Stimulated activated CD4-positive, alpha-beta T cell treated with anti-CD3 and anti-CD28 coated beads, Interleukin-12 subunit alpha, Interleukin-12 subunit beta, amount 100 ng/mL, for 24 hours (primary cell): Measurements from ENCODE around the gene OXCT2.
"Not testable (repeated sequence)": the region's sequence is repeated elsewhere in the genome, so short reads cannot be mapped to it uniquely, and the experiment has no call there.

Experiments used
- DNase-seq, 2 experiments: peaks; one replicate each; pipeline ENCODE4 v3.0.0-alpha.2; 2020; ENCODE audit warnings: low read depth in 2 of 2

OXCT2 gene

DNA sequence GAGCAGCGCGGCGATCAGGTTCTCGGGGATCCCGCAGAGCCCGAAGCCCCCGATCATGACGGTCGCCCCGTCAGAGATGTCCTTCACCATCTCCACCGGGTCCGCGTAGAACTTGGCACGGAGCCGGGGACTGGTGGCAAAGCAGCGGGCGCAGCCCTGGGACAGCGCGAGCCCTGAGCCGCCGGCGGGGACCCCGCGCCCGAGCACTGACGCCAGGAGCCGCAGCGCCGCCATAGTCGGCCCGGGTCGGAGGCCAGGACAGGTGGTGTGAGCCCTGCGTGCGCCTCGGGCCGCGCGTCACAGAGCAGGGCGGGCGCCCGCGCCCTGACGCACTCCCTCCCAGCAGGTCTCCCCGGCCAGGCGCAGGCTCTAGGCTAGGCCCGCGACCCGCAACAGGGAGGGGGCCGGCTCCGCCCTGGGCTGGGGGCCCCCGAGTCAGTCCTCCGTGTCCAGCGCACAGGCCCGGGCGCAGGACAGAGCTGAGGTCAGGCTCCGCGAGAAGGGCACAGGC lies at the start of gene OXCT2:
Gene OXCT2, minus strand, starts transcription at position 327 of the 511 bp plus-strand sequence. Its CDS starts 93 bp downstream, at position 234.
- not testable (repeated sequence) for DNase-seq

DNA sequence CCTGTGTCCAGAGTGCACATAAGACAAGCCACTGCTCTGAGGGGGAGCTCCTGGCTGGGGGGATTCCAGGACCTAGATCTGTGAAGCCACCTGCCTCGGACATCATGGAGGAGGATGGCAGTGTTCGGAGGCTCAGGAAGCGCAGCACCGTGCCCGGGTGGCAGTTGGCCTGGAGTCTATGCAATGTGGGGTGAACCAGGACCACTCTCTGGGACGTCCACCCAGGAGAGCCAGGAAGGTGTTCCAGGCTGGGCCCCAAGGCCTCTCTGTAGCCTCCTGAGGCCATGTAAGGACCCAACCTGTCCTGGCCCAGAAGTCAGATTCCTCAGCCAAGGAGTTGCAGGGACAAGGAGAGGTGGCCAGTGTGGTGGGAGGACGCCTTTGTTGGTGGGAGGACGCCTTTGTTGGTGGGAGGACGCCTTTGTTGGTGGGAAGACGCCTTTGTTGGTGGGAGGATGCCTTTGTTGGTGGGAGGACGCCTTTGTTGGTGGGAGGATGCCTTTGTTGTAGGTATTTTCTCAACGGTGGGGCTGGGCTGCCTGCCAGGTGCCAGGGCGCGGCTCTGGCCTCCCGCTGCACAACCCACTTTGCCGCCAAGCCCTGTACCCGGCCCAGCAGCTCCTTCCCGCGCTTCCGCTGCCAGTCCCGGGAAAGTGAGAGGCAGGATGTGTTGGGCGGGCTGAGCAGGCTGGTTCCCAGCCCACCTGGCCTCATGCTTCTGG lies 48.1 kb upstream of the OXCT2 start:
- DNase-seq, result no peak

DNA sequence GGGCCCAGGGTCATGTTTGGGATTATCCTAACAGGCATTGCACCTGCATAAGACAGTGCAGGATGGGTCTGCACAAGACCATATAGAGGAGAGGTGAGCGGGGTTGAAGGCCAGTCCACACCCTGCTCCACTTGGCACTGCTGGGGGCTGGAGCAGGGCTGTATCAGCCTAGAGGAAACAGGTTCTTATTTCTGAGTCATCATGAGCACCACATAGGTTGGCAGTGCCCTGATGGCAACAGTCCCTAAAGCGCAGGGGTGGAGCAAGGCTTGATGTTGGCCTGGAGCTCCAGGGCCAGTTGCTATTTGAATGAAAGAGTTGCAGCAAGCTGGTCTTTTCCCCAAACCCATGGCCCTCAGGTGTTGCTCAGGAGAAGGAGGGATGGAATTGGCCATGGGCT lies 47.3 kb upstream of the OXCT2 start:
- DNase-seq, result no peak

DNA sequence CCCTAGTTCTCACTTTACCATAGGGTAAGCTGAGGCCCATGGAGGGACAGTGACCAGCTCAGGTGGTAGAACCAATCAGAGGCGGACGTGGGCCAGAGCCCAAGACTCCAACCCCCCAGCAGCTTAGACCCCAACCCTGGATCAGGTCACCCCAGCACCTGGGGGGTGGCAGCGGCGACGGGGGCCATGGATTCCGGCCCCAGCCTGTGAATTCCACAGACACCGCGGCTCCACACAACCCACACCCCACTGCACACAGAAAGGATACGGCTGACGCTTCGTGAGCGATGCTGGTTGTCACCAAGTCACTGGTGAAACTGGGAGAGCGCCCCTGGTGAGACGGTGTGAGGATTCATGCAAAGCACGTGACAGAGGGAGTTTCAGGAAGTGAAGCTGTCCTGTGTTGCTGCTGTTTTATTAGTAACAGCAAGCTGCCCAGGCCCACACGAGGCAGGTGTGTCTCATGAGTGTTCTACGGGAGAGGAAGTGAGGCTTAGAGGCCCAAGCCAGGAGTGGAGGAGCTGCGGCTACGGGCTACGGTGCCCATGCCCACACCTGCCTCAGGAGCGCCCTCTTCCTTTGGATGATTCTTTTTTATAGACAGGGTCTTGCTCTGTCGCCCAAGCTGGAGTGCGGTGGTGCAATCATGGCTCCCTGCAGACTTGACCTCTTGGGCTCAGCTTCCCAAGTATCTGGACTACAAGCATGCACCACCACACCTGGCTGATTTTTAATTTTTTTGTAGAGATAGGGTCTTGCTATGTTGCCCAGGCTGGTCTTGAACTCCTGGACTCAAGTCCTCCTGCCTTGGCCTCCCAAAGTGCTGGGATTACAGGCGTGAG lies 46.2 kb upstream of the OXCT2 start:
- DNase-seq, result peak in 1 of 2 experiments; percentile 43

DNA sequence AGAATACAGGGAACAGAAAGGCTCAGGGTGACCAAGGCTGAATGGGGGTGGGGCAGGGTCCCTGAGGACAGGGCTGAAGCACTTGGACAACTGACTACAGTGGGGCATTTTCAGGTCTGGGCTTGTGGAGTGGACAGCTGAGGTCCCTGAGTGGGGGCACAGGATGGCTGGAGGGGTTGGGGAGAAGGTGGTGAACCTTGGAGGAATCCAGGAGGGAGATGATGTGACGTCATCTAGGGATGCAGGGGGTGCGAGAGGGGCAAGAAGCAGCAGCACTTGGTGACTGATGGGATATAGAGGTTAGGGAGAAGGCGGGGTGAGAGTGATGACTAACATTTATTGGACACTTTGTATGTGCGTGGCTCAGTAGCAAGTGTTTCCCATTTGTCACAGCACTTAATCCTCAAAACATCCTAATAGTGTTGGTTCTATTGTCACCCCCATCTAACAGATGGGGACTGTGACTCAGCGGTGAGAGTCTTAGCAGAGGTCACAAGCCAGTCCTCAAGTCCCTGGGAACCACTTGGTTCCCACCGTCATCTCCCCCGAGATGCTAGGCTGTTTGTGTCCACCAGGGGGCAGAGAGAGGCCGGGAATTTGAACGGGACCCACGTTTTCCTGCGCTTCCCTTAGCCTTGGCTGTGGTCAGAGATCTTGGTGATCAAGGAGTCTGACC lies 45.4 kb upstream of the OXCT2 start:
- DNase-seq, result peak in 1 of 2 experiments; percentile 14

DNA sequence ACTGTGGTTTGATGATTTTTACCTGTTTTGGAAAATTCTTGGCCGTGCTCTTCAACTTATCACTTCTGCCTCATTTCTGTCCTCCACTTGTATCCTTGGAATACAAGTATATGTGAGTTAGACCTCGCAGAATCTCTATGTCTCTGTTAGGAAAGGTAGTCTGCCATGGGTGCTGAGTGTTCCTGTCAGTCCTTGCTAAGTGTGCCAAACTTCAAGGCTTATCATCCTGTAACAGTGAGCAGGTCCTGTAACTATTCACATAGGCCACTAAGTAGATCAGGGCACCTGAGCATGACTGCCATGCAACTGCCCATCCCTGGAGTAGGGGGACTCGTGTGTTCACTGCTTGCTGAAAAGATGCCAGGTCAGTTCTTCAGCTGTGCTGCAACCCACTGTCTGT lies 41.8 kb upstream of the OXCT2 start:
- no peak for DNase-seq

DNA sequence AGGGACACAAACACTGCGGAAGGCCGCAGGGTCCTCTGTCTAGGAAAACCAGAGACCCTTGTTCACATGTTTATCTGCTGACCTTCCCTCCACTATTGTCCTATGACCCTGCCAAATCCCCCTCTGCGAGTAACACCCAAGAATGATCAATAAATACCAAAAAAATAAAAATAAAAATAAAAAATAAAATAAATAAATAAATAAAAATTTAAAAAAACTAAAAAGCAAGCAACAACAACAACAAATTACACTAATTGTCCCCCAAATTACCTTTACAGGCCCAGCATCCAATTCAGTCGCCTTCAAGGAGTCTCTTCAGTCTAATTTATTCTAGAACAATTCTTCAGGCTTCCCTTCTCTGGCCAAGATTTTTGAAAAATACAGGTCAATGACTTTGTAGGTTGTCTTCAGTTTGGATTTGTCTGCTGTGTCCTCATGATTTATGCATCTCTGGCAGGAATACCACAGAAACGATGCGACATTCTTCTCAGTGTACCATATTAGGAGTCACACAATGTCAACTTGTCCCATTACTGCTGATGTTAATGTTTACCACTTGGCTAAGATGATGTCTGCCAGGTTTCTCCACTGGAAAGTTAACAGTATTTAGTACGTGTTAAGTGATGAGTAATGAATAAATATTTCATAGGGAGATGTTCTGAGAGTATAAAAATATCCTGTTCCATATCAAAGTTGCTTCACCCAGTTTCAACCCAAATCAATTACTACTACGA lies 37.8 kb upstream of the OXCT2 start:
- no peak for DNase-seq

DNA sequence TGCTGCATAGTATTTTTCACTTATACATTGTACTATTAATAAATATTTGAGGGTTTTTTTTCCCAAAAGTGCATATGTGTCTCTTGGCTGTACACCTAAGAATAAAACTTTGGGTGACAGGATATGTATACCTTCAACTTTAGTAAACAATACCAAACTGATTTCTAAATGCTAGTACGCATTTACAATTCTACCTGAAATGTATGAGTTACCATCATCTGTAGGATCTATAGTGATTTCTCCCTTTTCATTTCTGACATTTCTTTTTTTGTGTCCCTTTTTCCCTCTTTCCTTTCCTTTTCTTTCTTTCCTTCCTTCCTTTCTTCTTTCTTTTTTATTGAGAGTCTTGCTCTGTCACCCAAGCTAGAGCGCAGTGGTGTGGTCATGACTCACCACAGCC lies 34.2 kb upstream of the OXCT2 start:
- no peak for DNase-seq

DNA sequence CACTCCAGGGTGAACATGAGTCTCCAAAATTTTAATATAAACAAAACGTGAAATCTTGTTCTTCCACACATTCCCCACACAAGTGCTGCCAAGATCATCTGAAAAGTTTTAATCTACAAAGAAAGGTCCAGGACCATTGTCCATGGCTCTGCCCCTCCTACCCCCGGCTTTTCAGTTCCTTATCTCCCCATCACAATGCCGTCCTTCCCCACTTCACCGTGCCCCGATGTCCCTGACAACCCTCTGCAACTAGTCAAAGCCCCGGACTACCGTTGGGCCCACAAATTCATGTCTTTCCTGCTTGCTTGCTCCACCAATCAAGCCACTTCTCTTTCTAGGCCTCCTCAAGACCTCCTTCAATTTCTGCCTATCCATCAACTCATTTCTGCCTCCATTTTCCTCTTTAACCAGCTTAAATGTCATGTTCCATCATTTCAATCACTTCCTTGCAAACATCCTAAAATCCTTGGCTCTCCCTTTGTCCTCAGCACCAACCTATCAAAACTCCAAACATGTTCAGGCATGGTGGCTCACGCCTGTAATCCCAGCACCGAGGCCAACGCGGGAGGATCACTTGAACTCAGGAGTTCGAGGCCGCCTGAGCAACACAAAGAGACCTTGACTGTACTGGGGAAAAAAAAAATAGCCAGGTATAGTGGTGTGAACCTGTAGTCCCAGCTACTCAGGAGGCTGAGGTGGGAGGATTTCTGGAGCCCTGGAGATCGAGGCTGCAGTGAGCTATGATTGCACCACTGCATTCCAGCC lies 31.5 kb upstream of the OXCT2 start:
- no peak for DNase-seq

DNA sequence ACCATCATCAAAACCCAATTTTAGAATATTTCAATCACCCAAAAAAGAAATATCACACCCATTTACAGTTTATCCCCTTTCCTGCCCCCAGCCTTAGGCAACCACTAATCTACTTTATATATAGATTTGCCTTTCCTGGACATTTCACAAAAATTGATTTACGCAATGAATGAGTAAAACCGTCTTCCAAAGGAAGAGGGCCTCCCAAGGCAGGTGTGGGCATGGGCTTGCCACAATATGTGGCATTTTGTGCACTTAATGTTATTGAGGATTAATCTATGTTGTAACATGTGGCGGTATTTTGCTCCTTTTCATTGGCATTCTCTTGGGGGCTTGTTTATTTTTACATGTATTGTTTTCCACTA lies 29.3 kb upstream of the OXCT2 start:
- DNase-seq, result no peak

DNA sequence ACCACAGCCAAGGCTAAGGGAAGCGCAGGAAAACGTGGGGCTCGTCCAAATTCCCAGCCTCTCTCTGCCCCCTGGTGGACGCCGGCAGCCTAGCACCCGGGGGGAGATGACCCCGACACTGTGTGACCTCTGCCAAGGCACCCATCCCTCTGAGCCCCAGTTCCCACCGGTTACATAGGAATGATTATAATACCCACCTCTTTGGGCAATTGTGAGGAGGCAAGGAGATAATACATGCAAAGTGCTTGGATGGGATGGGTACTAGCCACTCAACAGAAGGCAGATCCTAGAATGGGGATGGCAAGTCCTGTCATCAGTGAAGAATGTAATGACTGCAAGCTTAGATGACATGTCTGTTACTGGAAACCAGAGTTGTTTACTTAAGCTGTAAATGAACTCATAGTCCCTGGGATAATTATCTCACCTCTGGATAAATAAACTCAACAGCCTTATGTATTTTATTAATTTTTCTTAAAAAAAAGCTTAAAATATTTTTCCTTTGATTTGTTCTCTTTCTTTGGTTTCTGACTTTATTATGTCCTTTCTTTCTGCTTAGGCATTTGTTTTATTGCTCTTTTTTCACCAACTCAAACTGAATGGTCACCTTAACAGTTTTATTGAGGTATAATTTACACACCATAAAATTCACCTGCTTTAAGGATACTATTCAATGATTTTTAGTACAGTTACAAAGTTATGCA lies 28.8 kb upstream of the OXCT2 start:
- DNase-seq, result peak; percentile 53 to 68

DNA sequence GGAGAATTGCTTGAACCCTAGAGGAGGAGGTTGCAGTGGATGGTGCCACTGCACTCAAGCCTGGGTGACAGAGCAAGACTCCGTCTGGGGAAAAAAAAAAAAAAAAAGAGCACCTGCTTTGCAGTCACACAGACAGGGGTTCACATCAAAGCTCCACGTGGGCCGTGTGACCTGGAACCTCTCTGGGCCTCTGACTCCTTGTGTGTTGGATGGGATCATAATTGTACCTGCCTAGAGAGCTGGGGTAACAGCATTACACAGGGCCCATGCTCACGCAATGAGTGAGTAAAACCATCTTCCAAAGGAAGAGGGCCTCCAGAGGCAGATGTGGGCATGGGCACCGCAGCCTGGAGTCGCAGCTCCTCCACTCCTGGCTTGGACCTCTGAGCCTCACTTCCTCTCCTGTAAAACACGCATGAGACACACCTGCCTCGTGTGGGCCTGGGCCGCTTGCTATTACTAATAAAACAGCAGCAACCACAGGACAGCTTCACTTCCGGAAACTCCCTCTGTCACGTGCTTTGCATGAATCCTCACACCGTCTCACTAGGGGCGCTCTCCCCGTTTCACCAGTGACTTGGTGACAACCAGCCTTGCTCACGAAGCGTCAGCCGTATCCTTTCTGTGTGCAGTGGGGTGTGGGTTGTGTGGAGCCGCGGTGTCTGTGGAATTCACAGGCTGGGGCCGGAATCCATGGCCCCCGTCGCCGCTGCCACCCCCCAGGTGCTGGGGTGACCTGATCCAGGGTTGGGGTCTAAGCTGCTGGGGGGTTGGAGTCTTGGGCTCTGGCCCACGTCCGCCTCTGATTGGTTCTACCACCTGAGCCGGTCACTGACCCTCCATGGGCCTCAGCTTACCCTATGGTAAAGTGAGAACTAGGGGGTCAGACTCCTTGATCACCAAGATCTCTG lies 28.0 kb upstream of the OXCT2 start:
- peak; percentile 67 to 79 for DNase-seq

DNA sequence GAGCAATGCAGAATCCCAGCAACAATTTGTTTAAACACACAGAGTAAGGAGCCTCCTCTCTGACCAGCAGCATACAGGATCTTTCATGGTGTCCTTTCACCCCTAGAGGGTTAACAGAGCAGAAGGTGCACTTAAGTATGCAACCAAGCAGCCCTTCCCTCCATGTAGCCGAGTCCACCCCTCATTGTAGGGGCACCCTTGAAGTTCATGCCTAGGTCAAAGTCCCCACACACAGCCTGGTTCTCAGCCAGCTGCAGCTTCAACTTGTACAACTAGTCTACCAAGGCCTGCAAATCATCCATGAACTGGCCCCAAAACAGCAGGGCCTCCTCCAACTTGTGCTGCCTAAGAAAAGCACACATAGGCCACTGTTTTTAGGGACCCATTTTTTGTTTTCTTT lies 24.5 kb upstream of the OXCT2 start:
- DNase-seq, result no peak

DNA sequence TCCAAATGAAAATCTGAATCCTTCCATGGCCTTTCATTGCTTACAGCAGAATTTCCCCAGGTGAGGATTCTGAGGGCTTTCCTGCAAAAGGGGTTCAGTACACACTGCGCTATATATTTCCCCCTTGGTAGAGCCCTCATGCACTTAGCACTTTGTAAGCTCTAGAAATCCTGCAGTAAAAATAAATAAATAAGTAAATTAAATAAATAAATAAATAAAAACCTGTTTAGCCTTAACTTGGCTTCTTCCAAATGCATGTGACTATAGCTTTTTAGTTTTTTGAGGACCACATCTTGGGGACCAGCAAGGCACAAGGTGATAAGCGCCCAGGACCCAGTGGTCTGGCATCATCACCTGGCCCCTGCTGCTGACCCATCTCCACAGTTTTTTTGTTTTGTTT lies 20.7 kb upstream of the OXCT2 start:
- no peak for DNase-seq

DNA sequence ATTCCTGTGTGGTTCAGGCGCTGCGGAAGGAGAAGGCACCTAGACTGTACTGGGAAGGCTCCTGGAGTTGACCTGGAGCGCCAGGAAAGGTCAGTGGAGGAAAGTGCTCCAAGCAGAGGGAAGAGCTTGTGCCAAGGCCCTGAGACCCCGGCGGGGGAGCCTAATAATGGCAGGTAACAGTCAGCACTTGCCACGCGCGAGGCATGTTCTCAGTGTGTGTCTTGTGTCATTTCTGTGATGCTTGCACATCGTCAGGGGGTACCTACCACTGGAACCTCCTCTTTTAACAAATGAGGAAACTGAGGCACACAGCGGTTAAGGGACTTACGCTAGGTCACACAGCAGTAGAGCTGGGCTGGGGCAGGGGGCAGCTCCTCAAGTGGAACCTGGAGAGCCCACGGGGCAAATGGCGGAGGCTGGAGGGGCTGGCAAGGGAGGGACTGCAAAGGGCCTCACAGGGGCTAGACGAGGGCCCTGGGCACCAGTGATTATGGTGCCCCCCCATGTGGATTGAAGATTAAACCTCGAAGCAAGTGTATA lies 18.5 kb upstream of the OXCT2 start:
- no peak for DNase-seq

DNA sequence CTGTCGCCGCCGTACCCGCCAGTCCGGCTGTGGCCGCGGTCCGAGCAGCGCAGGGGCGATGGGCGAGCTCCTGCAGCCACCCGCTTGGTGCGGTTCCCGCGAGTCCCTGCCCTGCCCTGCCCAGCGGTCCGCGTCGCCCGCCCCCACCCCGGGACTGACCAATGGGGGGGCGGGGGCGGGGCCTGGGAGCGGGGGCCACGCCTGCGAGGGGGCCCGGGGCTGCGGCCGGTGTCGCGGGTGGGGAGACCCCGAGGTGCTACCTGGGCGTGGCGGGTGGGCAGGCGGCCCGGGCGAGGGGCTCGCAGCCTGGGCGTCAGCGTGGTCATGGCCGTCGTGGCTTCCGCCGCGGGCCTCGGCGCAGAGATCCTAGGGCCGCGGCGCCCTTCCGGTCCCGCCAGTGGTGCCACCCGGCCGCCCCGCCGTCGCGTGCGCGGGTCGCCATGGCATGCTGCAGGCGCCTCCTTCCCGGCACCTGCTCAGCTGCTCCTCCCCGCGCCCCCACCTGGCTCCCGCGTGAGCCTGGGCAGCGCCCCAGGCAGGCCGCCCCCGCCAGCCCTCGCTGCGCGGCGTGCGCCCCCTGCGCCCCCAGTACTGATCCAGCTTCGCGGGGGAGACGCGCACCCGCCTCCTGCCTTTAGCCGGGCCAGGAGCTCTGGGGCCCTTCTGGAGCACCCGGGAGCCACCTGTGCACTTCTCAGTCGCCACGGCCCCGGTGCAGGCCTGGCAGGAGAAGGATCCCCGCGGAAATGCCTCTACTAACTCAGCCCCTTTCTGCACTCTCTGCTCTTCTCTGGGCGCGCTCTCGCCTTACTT lies 17.8 kb upstream of the OXCT2 start, which contains the start of gene BMP8B:
Gene BMP8B, minus strand, starts transcription at position 108 of the 813 bp plus-strand sequence. CDS start 380 bp downstream, outside the sequence.
- peak in 1 of 2 experiments; percentile 22 for DNase-seq

DNA sequence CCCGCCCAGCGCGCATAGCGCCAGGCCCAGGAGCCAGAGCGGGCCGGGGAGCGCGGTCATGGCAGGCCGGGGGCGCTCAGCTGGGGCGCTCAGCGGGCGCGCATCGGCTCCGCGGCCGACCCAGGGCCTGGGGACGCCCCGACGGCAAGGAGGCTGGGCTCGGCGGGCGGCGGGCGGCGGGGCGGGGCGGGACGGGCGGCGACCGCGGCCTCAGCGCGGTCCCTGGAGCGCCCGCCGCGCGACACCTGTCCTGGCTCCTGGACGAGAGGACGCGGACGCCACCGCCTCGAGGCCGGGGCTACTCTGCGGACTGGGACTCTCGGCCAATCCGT lies 17.2 kb upstream of the OXCT2 start:
- no peak for DNase-seq

DNA sequence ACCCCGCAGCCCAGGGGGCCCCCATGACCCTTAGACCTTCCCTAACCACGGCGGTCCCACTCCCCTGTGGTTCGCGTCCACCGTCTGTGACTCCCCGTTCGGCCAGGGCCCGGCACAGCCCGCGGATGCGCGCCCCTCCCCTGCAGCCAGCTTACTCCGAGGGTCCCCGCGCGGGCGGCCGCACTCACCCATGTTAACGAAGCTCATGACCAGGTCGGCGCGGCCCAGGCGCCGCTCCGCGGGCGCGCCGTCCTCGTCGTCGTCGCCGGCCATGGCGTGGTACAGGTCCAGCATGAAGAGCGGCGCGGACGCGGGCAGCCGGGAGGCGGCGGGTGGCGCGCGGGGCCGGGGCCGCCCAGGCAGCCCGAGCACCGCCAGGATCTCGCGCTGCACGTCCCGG lies 16.8 kb upstream of the OXCT2 start:
- DNase-seq, result not testable (repeated sequence)
